OCI-LY7 (cell line): ENCODE measurements around the gene FOXN3. TPM values are rescaled to one million over a fixed set of nuclear protein-coding genes. Genes with fewer than 3 reads are reported as not detected.

ENCODE experiments used
- BruUV-seq: library from RNA; stranded (reverse); fragments of 400-500 nt; replicated peaks from 2 replicates; lab custom pipeline; 2021; lab: Mats Ljungman, UMichigan
- CTCF ChIA-PET: fragments of 300-600 bp; sonication (Branson Sonifier 250); formaldehyde crosslinking; loops from one replicate; lab custom pipeline; 2022; ENCODE audit warnings: antibody characterized with exemption; ENCODE audit not compliant: unreplicated experiment; lab: Charles Lee
- POLR2A ChIA-PET: fragments of 300-600 bp; sonication (Branson Sonifier 250); formaldehyde crosslinking; loops from one replicate; lab custom pipeline; 2022; ENCODE audit warnings: antibody characterized with exemption; lab: Charles Lee
- DNase-seq: peaks from one replicate; pipeline ENCODE4 v3.0.0-alpha.2; 2015; ENCODE audit warnings: low spot score
- H2AFZ ChIP-seq: fragments of 200-600 bp; sonication (generic), shearing (Covaris generic); 2 replicates; pipeline ENCODE4 v1.6.1; 2014; ENCODE audit warnings: mild to moderate bottlenecking, antibody characterized with exemption, low read length, moderate library complexity
- H3K27ac ChIP-seq: fragments of 200-600 bp; sonication (generic); 2 replicates; pipeline ENCODE4 v1.5.1; 2014; ENCODE audit warnings: mixed run types, low read depth, mild to moderate bottlenecking, moderate library complexity, low read length, inconsistent platforms; ENCODE audit not compliant: poor library complexity, severe bottlenecking
- H3K36me3 ChIP-seq: fragments of 200-600 bp; sonication (generic); 2 replicates; pipeline ENCODE4 v1.6.1; 2014; ENCODE audit warnings: mild to moderate bottlenecking, antibody characterized with exemption, low read length, moderate library complexity, mixed read lengths; ENCODE audit not compliant: insufficient read depth
- H3K4me1 ChIP-seq: fragments of 200-600 bp; sonication (generic); 2 replicates; pipeline ENCODE4 v1.5.1; 2014; ENCODE audit warnings: mild to moderate bottlenecking, low read length; ENCODE audit not compliant: insufficient read depth, poor library complexity, severe bottlenecking
- H3K4me2 ChIP-seq: fragments of 200-600 bp; sonication (generic); 2 replicates; pipeline ENCODE4 v1.6.1; 2014; ENCODE audit warnings: mild to moderate bottlenecking, low read length
- H3K4me3 ChIP-seq: fragments of 200-600 bp; sonication (generic); 2 replicates; pipeline ENCODE4 v1.5.1; 2014; ENCODE audit warnings: mild to moderate bottlenecking, low read depth, low read length; ENCODE audit not compliant: poor library complexity, severe bottlenecking
- H3K79me2 ChIP-seq: fragments of 200-600 bp; sonication (generic); 2 replicates; pipeline ENCODE4 v1.6.1; 2016; ENCODE audit warnings: low read depth, mild to moderate bottlenecking, low read length, moderate library complexity, mixed read lengths; ENCODE audit not compliant: insufficient read depth
- H3K9me2 ChIP-seq: fragments of 200-600 bp; sonication (generic); 2 replicates; pipeline ENCODE4 v1.6.1; 2016; ENCODE audit warnings: mild to moderate bottlenecking, low read length, mixed read lengths; ENCODE audit not compliant: insufficient read depth
- H3K9me3 ChIP-seq: fragments of 200-600 bp; sonication (generic); 2 replicates; pipeline ENCODE4 v1.6.1; 2014; ENCODE audit warnings: mild to moderate bottlenecking, mixed run types, low read length, mixed read lengths
- H4K20me1 ChIP-seq: fragments of 200-600 bp; sonication (generic); 2 replicates; pipeline ENCODE4 v1.6.1; 2014; ENCODE audit warnings: mild to moderate bottlenecking, antibody characterized with exemption, low read length, moderate library complexity, mixed read lengths; ENCODE audit not compliant: insufficient read depth
- EZH2phosphoT487 ChIP-seq: fragments of 200-600 bp; sonication (generic); IDR thresholded peaks from 2 replicates; pipeline ENCODE4 v1.6.1; 2018; ENCODE audit warnings: low read depth, borderline replicate concordance, mild to moderate bottlenecking, mixed run types, antibody characterized with exemption, low read length, moderate library complexity, mixed read lengths
- intact Hi-C: fragments of 100-400 bp; cut with micrococcal nuclease; formaldehyde crosslinking; loops from one replicate; pipeline ENCODE4 v1.10.0; 2022; ENCODE audit not compliant: unreplicated experiment
- total RNA-seq, 2 experiments: library from RNA; depleted of rRNA in 1 of 2; stranded (reverse); fragments of >200 nt in 1 of 2; shearing (Covaris generic) in 1 of 2; gene quantifications; 2 replicates each; pipeline ENCODE4 v1.2.3, GENCODE V29; 2014 to 2022
- TF ChIP-seq, protein P1 (sequence below): fragments of 200-600 bp; sonication (generic); conservative IDR thresholded peaks from 2 replicates; pipeline ENCODE4 v1.5.1; 2014; ENCODE audit warnings: mild to moderate bottlenecking, antibody characterized with exemption, low read length, moderate library complexity, mixed read lengths

The FOXN3 gene
- total RNA-seq, 2 experiments from 2014 or later = 77.7 to 102 TPM

DNA sequence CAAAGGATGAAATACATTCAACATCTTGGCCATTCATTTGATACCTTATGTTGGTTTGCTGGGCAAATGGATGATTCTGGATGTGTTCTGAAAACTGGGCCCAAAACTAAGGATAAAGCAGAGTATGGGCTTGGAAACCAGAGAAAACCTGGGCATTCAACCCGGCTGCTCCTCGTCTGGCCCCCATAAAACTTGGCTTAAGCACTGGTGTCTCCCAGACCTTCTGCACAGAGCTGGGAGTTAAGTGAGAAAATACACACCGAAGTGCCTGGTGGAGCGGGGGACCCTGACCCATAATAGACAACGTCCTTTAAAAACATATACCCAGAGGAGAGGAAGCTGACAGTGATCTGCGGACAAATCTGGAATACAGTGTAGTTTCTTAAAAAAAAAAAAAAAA, 112.5 kb downstream of the FOXN3 start:
- peak overlapping the region; percentile 92 for H3K4me2 ChIP-seq
- peaks cover 73% of the 10 kb centered on the region for H3K4me1 ChIP-seq
- ChIA-PET CTCF (no interaction called here), POLR2A (interaction anchor here (0.5 to 2.0 kb wide), 18 partner anchors 14 to 664 kb away, joined by 3 to 10 read pairs (median 4); no protein-coding TSS in a partner anchor)
- TSS peak; percentile 96 for BruUV-seq
- H4K20me1 ChIP-seq = no peaks in the 10 kb centered on the region
- H3K27ac ChIP-seq = peak overlapping the region; percentile 99
- peak overlapping the region; percentile 65 for H3K4me3 ChIP-seq
- no peaks in the 10 kb centered on the region for H3K9me3 ChIP-seq
- H3K79me2 ChIP-seq = peaks cover 55% of the 10 kb centered on the region; the same call in 1 of the 2 replicates
- no peaks in the 10 kb centered on the region; the same call in 1 of the 2 replicates for H3K36me3 ChIP-seq
- TF ChIP-seq EZH2phosphoT487 = no peak
- TF ChIP-seq, protein P1, sequence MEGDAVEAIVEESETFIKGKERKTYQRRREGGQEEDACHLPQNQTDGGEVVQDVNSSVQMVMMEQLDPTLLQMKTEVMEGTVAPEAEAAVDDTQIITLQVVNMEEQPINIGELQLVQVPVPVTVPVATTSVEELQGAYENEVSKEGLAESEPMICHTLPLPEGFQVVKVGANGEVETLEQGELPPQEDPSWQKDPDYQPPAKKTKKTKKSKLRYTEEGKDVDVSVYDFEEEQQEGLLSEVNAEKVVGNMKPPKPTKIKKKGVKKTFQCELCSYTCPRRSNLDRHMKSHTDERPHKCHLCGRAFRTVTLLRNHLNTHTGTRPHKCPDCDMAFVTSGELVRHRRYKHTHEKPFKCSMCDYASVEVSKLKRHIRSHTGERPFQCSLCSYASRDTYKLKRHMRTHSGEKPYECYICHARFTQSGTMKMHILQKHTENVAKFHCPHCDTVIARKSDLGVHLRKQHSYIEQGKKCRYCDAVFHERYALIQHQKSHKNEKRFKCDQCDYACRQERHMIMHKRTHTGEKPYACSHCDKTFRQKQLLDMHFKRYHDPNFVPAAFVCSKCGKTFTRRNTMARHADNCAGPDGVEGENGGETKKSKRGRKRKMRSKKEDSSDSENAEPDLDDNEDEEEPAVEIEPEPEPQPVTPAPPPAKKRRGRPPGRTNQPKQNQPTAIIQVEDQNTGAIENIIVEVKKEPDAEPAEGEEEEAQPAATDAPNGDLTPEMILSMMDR = no peak
- peak; percentile 11 for DNase-seq
- H2AFZ ChIP-seq = no peak overlapping the region; the same call in 1 of the 2 replicates
- intact Hi-C loops = loop anchor here (1.0 to 10.0 kb wide), 6 partner anchors 28 to 462 kb away; partner anchors contain the start of gene FOXN3
- no peaks in the 10 kb centered on the region for H3K9me2 ChIP-seq

- intact Hi-C loops = loop anchor here (1.0 to 10.0 kb wide), 6 partner anchors 29 to 463 kb away; partner anchors contain the start of gene FOXN3
- Histone ChIP-seq H3K27ac (peak overlapping the region; percentile 99), H3K4me1 (peaks cover 65% of the 10 kb centered on the region), H3K4me3 (peak overlapping the region; percentile 65), H3K9me2 (no peaks in the 10 kb centered on the region), H4K20me1 (no peaks in the 10 kb centered on the region), H2AFZ (peak overlapping the region; percentile 30; the same call in 1 of the 2 replicates), H3K4me2 (peak overlapping the region; percentile 92), H3K36me3 (no peaks in the 10 kb centered on the region; the same call in none of the 2 replicates), H3K79me2 (peaks cover 48% of the 10 kb centered on the region; the same call in 1 of the 2 replicates), H3K9me3 (no peaks in the 10 kb centered on the region)
- BruUV-seq = TSS peak; percentile 44
- TF ChIP-seq, protein P1 = no peak
- no peak for TF ChIP-seq EZH2phosphoT487
- peak; percentile 94 for DNase-seq
- POLR2A ChIA-PET = interaction anchor here (0.5 to 2.0 kb wide), 18 partner anchors 15 to 663 kb away, joined by 3 to 10 read pairs (median 5); no protein-coding TSS in a partner anchor
- CTCF ChIA-PET = no interaction called here
Observed at GRCh38 chr14:89303456-89304435, 113.3 kb downstream of the FOXN3 start.
